HL-60 (cell line): Measurements from ENCODE around the gene LAS1L.

Experiments used
- DNase-seq, 2 experiments: peaks; one replicate each; pipeline ENCODE4 v3.0.0-alpha.2; 2010 to 2020; ENCODE audit warnings: low read depth in 1 of 2, low spot score in 1 of 2
- H3K27ac ChIP-seq: fragments of 250-450 bp; sonication (Bioruptor Pico); replicated peaks from 2 replicates; pipeline ENCODE4 v1.5.1; 2020; ENCODE audit warnings: mild to moderate bottlenecking, moderate library complexity
- H3K27me3 ChIP-seq: fragments of 250-450 bp; sonication (Bioruptor Pico); 2 replicates; pipeline ENCODE4 v1.5.1; 2021; ENCODE audit warnings: mild to moderate bottlenecking, moderate library complexity; ENCODE audit not compliant: insufficient read depth, poor library complexity, severe bottlenecking
- H3K4me3 ChIP-seq: replicated peaks from 2 replicates; pipeline ENCODE4 v1.5.1; 2011; ENCODE audit warnings: mild to moderate bottlenecking, control low read depth, low read length; ENCODE audit not compliant: insufficient read depth
- GABPA ChIP-seq: IDR thresholded peaks from 2 replicates; pipeline ENCODE4 v1.6.1; 2012; ENCODE audit warnings: low read depth
- POLR2AphosphoS5 ChIP-seq: IDR thresholded peaks from 2 replicates; pipeline ENCODE4 v1.6.1; 2012; ENCODE audit warnings: low read depth
- SPI1 ChIP-seq: IDR thresholded peaks from 2 replicates; pipeline ENCODE4 v1.6.1; 2012; ENCODE audit warnings: low read depth, mild to moderate bottlenecking, borderline replicate concordance
- TF ChIP-seq, protein P1 (sequence below): IDR thresholded peaks from one replicate; pipeline ENCODE4 v1.5.1; 2011; ENCODE audit warnings: low read length, control low read depth, inconsistent platforms; ENCODE audit not compliant: insufficient read depth
- TF ChIP-seq, protein P2 (sequence below): IDR thresholded peaks from 2 replicates; pipeline ENCODE4 v1.6.1; 2012; ENCODE audit warnings: low read depth; ENCODE audit not compliant: insufficient replicate concordance

The LAS1L gene

GRCh38 chrX:65536291-65536690 is 1.7 kb upstream of the LAS1L start:
- DNase-seq = no peak
- Histone ChIP-seq H3K27ac (no peak overlapping the region), H3K27me3 (no peaks in the 10 kb centered on the region), H3K4me3 (no peak overlapping the region)
- TF ChIP-seq SPI1 (no peak), GABPA (no peak), POLR2AphosphoS5 (no peak)
- TF ChIP-seq, protein P1, sequence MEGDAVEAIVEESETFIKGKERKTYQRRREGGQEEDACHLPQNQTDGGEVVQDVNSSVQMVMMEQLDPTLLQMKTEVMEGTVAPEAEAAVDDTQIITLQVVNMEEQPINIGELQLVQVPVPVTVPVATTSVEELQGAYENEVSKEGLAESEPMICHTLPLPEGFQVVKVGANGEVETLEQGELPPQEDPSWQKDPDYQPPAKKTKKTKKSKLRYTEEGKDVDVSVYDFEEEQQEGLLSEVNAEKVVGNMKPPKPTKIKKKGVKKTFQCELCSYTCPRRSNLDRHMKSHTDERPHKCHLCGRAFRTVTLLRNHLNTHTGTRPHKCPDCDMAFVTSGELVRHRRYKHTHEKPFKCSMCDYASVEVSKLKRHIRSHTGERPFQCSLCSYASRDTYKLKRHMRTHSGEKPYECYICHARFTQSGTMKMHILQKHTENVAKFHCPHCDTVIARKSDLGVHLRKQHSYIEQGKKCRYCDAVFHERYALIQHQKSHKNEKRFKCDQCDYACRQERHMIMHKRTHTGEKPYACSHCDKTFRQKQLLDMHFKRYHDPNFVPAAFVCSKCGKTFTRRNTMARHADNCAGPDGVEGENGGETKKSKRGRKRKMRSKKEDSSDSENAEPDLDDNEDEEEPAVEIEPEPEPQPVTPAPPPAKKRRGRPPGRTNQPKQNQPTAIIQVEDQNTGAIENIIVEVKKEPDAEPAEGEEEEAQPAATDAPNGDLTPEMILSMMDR = no peak
- TF ChIP-seq, protein P2, sequence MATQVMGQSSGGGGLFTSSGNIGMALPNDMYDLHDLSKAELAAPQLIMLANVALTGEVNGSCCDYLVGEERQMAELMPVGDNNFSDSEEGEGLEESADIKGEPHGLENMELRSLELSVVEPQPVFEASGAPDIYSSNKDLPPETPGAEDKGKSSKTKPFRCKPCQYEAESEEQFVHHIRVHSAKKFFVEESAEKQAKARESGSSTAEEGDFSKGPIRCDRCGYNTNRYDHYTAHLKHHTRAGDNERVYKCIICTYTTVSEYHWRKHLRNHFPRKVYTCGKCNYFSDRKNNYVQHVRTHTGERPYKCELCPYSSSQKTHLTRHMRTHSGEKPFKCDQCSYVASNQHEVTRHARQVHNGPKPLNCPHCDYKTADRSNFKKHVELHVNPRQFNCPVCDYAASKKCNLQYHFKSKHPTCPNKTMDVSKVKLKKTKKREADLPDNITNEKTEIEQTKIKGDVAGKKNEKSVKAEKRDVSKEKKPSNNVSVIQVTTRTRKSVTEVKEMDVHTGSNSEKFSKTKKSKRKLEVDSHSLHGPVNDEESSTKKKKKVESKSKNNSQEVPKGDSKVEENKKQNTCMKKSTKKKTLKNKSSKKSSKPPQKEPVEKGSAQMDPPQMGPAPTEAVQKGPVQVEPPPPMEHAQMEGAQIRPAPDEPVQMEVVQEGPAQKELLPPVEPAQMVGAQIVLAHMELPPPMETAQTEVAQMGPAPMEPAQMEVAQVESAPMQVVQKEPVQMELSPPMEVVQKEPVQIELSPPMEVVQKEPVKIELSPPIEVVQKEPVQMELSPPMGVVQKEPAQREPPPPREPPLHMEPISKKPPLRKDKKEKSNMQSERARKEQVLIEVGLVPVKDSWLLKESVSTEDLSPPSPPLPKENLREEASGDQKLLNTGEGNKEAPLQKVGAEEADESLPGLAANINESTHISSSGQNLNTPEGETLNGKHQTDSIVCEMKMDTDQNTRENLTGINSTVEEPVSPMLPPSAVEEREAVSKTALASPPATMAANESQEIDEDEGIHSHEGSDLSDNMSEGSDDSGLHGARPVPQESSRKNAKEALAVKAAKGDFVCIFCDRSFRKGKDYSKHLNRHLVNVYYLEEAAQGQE = no peak

DNA sequence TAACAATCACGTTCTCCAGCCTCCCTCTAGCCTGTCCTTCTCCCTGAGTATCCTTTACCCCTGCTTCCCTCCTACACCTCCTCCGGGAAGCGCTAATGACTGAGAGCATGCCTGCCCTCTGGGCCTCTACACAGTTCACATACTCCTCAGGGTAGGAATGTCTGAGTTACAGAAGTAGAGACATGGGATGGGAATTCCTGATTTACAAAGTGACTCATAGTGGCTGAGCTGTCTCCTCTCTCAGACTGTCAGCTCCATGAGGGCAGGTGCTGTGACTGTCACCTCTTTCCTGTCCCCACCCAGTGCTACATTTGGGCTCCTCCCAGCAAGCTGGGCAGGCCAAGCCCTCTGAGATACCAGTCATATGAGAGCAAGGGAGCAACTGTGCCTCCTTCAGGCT is 2.6 kb downstream of the LAS1L start:
- no peak overlapping the region for H3K4me3 ChIP-seq
- TF ChIP-seq POLR2AphosphoS5 (no peak), SPI1 (no peak), GABPA (no peak)
- TF ChIP-seq, protein P1 = no peak
- TF ChIP-seq, protein P2 = no peak
- DNase-seq = no peak
- no peaks in the 10 kb centered on the region for H3K27me3 ChIP-seq
- no peak overlapping the region for H3K27ac ChIP-seq

DNA sequence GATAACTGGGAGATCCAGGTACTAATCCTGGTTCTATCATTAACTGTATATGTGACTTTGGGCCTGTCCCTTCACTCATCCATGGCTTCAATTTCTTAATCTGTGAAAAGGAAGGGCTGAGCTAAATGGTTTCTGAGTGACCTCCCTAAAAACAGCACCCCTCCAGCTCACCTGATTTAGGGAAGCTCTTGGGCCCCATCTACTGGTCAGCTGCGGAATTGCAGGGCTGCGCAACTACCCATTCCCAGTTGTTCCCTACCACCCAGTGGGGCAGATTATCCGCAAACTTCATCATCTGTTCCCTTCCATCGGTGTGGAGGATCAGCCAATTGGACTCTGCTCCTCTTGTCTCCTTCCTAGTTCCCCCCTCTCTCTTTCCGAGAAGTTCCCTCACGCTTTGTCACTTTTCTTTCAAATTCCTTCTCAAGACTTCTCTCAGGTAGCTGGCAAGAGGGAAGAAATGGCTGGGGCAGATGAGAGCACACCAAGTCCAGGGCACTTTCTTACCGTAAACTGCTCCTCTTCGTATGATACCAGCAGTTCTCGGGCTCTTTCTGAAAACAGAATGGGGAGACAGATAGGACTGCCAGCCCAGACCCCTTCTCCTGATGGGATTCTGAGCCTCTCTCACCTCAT is 5.8 kb downstream of the LAS1L start:
- TF ChIP-seq GABPA (no peak), SPI1 (no peak), POLR2AphosphoS5 (no peak)
- TF ChIP-seq, protein P2 = no peak
- TF ChIP-seq, protein P1 = peak; percentile 98
- Histone ChIP-seq H3K27ac (no peak overlapping the region), H3K4me3 (no peak overlapping the region), H3K27me3 (no peaks in the 10 kb centered on the region)
- peak in 1 of 2 experiments; percentile 32 for DNase-seq
